Liver (tissue), 3 donors: ENCODE results near the gene CAMKMT.

Source experiments
- ATF3 ChIP-seq: IDR thresholded peaks from 2 replicates; pipeline ENCODE4 v1.6.1; 2016; ENCODE audit warnings: antibody characterized with exemption
- CTCF ChIP-seq: fragments of 150-350 bp; IDR thresholded peaks from 2 replicates; pipeline ENCODE4 v1.5.1; 2017; ENCODE audit warnings: improper control_type of control experiment, low read depth, low read length; ENCODE audit not compliant: missing input control
- HNF4G ChIP-seq: IDR thresholded peaks from 2 replicates; pipeline ENCODE4 v1.6.1; 2016; ENCODE audit warnings: antibody characterized with exemption
- MAX ChIP-seq: IDR thresholded peaks from 2 replicates; pipeline ENCODE4 v1.6.1; 2016; ENCODE audit warnings: antibody characterized with exemption
- REST ChIP-seq: IDR thresholded peaks from 2 replicates; pipeline ENCODE4 v1.6.1; 2016; ENCODE audit warnings: antibody characterized with exemption, mild to moderate bottlenecking
- YY1 ChIP-seq: IDR thresholded peaks from 2 replicates; pipeline ENCODE4 v1.6.1; 2016; ENCODE audit warnings: antibody characterized with exemption, mild to moderate bottlenecking
- donor health status: healthy.
- donor health status: healthy.

GRCh38 chr2:44397447-44398175 lies 35.9 kb downstream of the CAMKMT start:
- TF ChIP-seq CTCF (no peak), HNF4G (no peak), ATF3 (no peak), MAX (no peak), YY1 (no peak), REST (no peak)
